Breast epithelium (tissue), 4 donors: ENCODE measurements around the gene PCNX2. TPM values are rescaled to one million over a fixed set of nuclear protein-coding genes. Genes with fewer than 3 reads are reported as not detected.
A peak's percentile ranks its signal among the peaks of the same experiment; 100 is the strongest.

Source experiments
- DNase-seq, 2 donors: peaks; one replicate each; pipeline ENCODE4 v3.0.0-alpha.2; 2019; ENCODE audit warnings: low spot score in 2 of 2
- H3K27ac ChIP-seq, 2 donors: fragments of 200-600 bp; sonication (generic) in 1 of 2; one replicate each; pipeline ENCODE4 v1.5.1; 2016 to 2019; ENCODE audit warnings: mild to moderate bottlenecking in 1 of 2
- H3K27me3 ChIP-seq, 2 donors: fragments of 200-600 bp; sonication (generic) in 1 of 2; one replicate each; pipeline versions ENCODE4 v1.5.1 to v1.6.0; 2017 to 2019; ENCODE audit warnings: control low read depth in 1 of 2, mild to moderate bottlenecking in 1 of 2
- H3K36me3 ChIP-seq: fragments of 200-600 bp; one replicate; pipeline ENCODE4 v1.5.1; 2019
- H3K4me1 ChIP-seq, 2 donors: fragments of 200-600 bp; sonication (generic); one replicate each; pipeline ENCODE4 v1.5.1; 2016 to 2019; ENCODE audit warnings: control low read depth in 1 of 2
- H3K4me3 ChIP-seq, 3 donors: fragments of 200-600 bp; sonication (generic); 1 replicate in 2 of 3; 2 replicates in 1 of 3; pipeline ENCODE4 v1.5.1; 2016 to 2019; ENCODE audit warnings: mild to moderate bottlenecking in 3 of 3, moderate library complexity in 2 of 3
- H3K9me3 ChIP-seq, 2 donors: fragments of 200-600 bp; sonication (generic) in 1 of 2; one replicate each; pipeline ENCODE4 v1.5.1; 2016 to 2019; ENCODE audit warnings: control low read depth in 1 of 2
- POLR2A ChIP-seq: fragments of 450-650 bp; IDR thresholded peaks from one replicate; pipeline ENCODE4 v1.6.1; 2016; ENCODE audit warnings: antibody characterized with exemption, mild to moderate bottlenecking, moderate library complexity
- POLR2AphosphoS5 ChIP-seq, 3 donors: sonication (generic); formaldehyde crosslinking; IDR thresholded peaks; one replicate each; pipeline ENCODE4 v1.6.1; 2017; ENCODE audit warnings: antibody characterized with exemption in 3 of 3
- intact Hi-C: fragments of 100-400 bp; cut with DNase I; formaldehyde crosslinking; loops from one replicate; pipeline ENCODE4 v1.15.1; 2023; ENCODE audit warnings: low total_unique reads
- total RNA-seq, 3 donors: library from RNA; depleted of rRNA; stranded (reverse); fragments of >200 nt; gene quantifications; one replicate each; pipeline ENCODE4 v1.1.0, GENCODE V29; 2016
- TF ChIP-seq, protein P1 (sequence below), 3 donors: fragments of 450-650 bp; IDR thresholded peaks; one replicate each; pipeline ENCODE4 v1.5.1; 2016 to 2017; ENCODE audit warnings: antibody characterized with exemption in 3 of 3, mild to moderate bottlenecking in 3 of 3, moderate library complexity in 3 of 3

The PCNX2 gene
- total RNA-seq, 3 donors from 2014 or later: 18.7 to 32.6 (median 26.2) TPM

DNA sequence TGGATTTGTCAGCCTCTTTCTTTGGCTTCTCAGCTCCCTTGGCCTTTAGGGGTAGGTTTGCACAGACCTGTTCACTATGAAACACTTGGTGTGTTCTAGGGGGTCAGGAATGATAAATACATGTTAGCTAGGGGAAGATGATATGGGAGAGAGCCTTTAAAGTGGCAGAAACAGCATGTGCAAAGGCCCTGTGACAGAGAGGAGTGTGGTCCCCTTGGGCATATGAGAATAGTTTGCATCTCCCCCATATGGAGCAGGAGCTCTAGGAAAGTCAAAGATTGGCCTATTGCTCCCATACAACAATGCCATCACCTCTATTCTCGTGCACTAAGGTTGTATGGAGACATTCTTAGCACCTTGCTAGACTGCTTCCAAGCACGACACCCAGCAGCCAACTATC, 355.8 kb downstream of the PCNX2 start:
- H3K27ac ChIP-seq: no peak overlapping the region
- TF ChIP-seq, protein P1, sequence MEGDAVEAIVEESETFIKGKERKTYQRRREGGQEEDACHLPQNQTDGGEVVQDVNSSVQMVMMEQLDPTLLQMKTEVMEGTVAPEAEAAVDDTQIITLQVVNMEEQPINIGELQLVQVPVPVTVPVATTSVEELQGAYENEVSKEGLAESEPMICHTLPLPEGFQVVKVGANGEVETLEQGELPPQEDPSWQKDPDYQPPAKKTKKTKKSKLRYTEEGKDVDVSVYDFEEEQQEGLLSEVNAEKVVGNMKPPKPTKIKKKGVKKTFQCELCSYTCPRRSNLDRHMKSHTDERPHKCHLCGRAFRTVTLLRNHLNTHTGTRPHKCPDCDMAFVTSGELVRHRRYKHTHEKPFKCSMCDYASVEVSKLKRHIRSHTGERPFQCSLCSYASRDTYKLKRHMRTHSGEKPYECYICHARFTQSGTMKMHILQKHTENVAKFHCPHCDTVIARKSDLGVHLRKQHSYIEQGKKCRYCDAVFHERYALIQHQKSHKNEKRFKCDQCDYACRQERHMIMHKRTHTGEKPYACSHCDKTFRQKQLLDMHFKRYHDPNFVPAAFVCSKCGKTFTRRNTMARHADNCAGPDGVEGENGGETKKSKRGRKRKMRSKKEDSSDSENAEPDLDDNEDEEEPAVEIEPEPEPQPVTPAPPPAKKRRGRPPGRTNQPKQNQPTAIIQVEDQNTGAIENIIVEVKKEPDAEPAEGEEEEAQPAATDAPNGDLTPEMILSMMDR (IDR thresholded peaks at IDR 0.05): no peak
- TF ChIP-seq POLR2AphosphoS5 (IDR thresholded peaks at IDR 0.05): no peak
- TF ChIP-seq POLR2A: no peak
- H3K27me3 ChIP-seq: no peaks in the 10 kb centered on the region
- H3K4me1 ChIP-seq: no peaks in the 10 kb centered on the region
- intact Hi-C loops: no loop called here
- no peak overlapping the region for H3K4me3 ChIP-seq
- no peaks in the 10 kb centered on the region for H3K9me3 ChIP-seq
- no peaks in the 10 kb centered on the region for H3K36me3 ChIP-seq
- no peak for DNase-seq

DNA sequence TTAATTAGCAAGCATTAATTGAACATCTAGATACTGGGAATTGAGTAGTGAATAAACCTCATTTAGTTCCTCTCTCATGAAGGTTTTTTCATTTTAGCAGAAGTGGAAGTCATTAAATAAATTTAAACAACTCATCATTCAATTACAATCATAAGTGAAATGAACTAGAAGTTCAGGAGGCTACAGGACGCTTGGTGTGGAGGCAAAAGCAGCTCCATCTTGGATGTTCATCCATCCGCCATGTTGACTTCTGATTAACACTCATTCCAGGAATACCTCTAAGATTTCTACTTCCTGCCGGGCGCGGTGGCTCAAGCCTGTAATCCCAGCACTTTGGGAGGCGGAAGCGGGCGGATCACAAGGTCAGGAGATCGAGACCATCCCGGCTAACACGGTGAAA, 356.6 kb downstream of the PCNX2 start:
- intact Hi-C loops: no loop called here
- Histone ChIP-seq H3K4me1 (no peaks in the 10 kb centered on the region), H3K36me3 (no peaks in the 10 kb centered on the region), H3K9me3 (no peaks in the 10 kb centered on the region), H3K4me3 (no peak overlapping the region), H3K27ac (no peak overlapping the region), H3K27me3 (no peaks in the 10 kb centered on the region)
- TF ChIP-seq POLR2A: no peak
- TF ChIP-seq POLR2AphosphoS5 (IDR thresholded peaks at IDR 0.05): no peak
- TF ChIP-seq, protein P1 (IDR thresholded peaks at IDR 0.05): no peak
- DNase-seq: no peak

GRCh38 chr1:232937741-232938375, 357.7 kb downstream of the PCNX2 start:
- Histone ChIP-seq H3K4me3 (no peak overlapping the region), H3K9me3 (no peaks in the 10 kb centered on the region), H3K27me3 (no peaks in the 10 kb centered on the region), H3K27ac (peak overlapping the region in 1 of 2 donors; percentile 9), H3K36me3 (no peaks in the 10 kb centered on the region), H3K4me1 (no peaks in the 10 kb centered on the region)
- intact Hi-C loops: no loop called here
- DNase-seq: no peak
- TF ChIP-seq, protein P1 (IDR thresholded peaks at IDR 0.05): no peak
- TF ChIP-seq POLR2A (no peak), POLR2AphosphoS5 (IDR thresholded peaks at IDR 0.05) (no peak)

DNA sequence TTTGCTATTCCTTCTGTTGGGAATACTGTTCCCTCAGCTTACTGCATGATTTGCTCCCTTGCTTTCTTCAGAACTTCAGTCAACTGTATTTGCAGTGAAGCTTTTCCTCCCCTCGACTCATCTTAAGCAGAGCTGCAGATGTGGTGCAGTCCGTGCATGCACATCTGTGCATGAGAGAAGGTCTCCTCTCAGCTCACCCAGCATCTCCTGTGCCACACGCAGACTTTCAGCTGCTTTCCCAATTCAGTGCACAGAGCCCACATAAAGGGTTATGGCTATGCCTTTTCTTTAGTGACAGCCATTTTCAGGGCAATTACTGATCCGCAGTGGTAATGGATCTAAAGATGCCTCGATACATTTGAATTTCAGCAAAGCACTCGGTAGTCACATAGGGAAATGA, 358.6 kb downstream of the PCNX2 start:
- Histone ChIP-seq H3K4me1 (no peaks in the 10 kb centered on the region), H3K27me3 (no peaks in the 10 kb centered on the region), H3K36me3 (no peaks in the 10 kb centered on the region), H3K9me3 (no peaks in the 10 kb centered on the region), H3K4me3 (no peak overlapping the region), H3K27ac (no peak overlapping the region)
- DNase-seq: no peak
- intact Hi-C loops: no loop called here
- TF ChIP-seq POLR2A (no peak), POLR2AphosphoS5 (IDR thresholded peaks at IDR 0.05) (no peak)
- TF ChIP-seq, protein P1 (IDR thresholded peaks at IDR 0.05): no peak

Other genes starting within 250 kb of the PCNX2 start
- 1 to 10 TPM; 1.3 to 9.5 (median 3.9) TPM for gene MAP3K21, start 32.0 kb upstream of the PCNX2 start, total RNA-seq